GM21360 (cell line): ENCODE data around the gene IL10RA.

Experiments used
- ATAC-seq: cut with Tn5 transposase; IDR thresholded peaks from one replicate; pipeline ENCODE4 v1.9.1; 2021; ENCODE audit warnings: mild to moderate bottlenecking, moderate library complexity; ENCODE audit not compliant: unreplicated experiment

The IL10RA gene

GRCh38 chr11:118042796-118043195 is 56.6 kb downstream of the IL10RA start:
- ATAC-seq = no peak

GRCh38 chr11:118045191-118045590 is 59.0 kb downstream of the IL10RA start:
- ATAC-seq = no peak

DNA sequence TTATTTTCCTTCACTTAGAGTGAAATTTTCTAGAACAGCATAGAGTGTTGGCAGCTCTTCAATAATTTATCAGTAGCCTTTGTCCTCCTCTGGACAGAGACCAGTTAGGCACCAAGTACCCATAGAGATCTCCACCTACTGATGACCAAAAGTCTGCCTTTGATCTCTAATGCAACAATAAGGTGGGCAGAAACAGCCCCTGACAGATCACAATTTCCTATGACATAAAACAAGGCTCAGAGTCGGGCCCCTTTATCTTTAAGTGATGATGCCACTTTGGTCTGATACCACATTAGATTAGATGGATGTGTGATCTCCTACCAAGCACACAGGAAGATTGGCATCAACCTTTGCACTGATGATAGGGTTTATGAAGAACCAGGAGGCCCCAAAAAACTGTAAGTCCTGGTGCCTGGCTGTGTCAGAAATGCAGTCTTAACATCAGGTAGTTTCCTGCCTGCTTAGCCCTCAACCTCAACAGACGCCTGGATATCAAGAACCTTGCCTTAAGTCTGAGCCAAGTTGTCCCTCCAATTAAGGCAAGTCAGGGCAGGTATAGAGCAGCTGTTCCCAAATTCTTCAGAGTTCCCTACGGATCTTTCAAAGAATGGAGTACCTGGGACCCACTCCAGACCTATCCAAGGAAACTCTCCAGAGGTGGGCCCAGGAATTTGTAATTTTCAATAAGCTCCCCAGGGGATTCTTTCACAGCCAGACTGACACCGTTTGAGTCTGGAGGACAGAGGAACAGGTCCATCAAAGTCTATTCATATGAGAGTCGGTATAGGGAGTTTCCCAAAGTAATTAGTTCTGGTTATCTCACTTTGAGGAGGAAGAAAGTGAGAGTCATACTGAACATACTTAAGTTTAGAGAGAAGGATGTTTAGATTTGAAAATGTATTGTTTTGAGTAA is 60.1 kb downstream of the IL10RA start:
- no peak for ATAC-seq

DNA sequence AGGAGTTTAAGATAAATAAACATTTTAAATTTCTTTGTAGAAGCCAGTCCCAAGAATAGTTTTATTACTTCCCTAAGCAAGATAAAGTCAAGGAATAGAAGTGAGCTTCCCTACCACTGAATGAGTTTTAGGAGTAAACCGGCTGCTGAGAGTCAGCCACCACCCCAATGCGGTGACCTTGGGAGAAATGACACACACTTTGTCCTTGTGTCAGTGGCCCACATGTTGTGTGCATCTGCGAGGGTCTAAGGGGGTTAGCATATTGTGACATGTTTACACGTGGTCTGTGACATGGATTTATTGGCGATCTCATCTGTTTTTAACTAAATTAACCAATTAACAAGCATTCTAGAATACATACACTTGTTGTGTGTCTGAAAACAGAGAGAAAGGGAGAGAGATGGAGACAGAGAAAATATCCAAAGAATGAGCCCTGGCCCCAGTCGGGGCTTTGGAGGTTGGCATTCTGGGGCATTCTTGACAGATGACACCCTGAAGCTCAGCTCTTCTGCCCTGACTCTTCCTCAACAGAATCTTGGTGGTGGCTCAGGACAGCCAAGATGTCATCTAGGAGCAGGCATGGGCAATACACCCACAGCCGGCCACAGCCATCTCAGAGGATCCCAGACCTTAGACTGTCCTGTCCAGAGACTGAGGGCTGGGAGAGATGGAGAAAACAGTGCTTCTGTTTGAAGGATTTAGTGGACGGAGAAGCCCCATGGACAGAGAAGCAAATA is 60.9 kb downstream of the IL10RA start:
- no peak for ATAC-seq

DNA sequence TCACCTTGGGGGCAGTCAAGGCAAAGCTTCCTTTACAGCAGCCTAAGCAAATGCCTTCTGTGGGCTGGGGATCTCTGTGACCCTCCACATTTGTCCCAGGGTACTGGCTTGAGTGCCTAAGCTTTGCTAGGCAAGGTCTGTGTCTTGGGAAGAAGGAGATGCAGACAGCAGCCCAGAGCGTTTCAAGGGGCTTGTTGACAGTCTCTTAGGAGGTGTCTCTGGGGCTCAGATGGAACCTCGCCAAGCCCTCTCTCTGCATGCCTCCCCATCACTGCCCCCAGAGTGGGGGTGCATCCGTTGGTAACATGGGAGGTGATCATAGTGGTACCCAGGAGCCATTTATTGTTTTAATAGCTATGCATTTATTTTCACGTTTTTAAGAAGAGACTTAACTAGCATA is 61.6 kb downstream of the IL10RA start:
- no peak for ATAC-seq

- no peak for ATAC-seq
Measured at GRCh38 chr11:118048472-118049370, 62.5 kb downstream of the IL10RA start.

DNA sequence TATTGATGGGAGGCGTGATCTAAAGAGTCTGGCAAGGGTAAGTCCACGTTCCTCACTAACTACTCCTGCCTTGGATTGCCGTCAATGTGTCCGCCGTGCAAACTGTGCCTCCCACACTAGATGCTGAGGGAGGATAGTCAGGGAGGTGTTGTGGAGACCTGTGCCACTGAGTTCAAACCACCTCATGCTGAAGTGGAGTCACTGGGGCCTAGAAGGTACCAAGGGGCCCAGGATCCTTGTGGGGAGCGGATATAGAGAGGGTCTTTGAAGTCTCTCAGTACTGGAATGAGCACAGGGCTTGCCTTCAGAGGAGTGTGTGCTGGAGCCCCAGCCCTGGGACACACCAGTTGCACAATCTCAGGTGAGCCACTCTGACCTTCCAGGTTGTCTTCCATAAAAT is 63.6 kb downstream of the IL10RA start:
- ATAC-seq = no peak

GRCh38 chr11:118050208-118050891 is 64.2 kb downstream of the IL10RA start:
- ATAC-seq = no peak
